RPMI7951 (cell line): Measurements from ENCODE around the gene EML1. TPM values are rescaled to one million over a fixed set of nuclear protein-coding genes. Genes with fewer than 3 reads are reported as not detected.

Source experiments
- DNase-seq: peaks from one replicate; pipeline ENCODE4 v3.0.0-alpha.2; 2012; ENCODE audit warnings: low read depth
- total RNA-seq: library from RNA; depleted of rRNA; stranded (reverse); fragments of >200 nt; shearing (Covaris generic); gene quantifications from 2 replicates; pipeline ENCODE4 v1.2.3, GENCODE V29; 2014

The EML1 gene
- total RNA-seq, 1 experiment from 2014 or later: 8.2 TPM

GRCh38 chr14:99824776-99825175 lies 31.6 kb downstream of the EML1 start:
- DNase-seq: no peak

- DNase-seq: no peak
Measured at GRCh38 chr14:99829450-99829849, 36.2 kb downstream of the EML1 start.

- DNase-seq: no peak
Measured at GRCh38 chr14:99831303-99831702, 38.1 kb downstream of the EML1 start.

- DNase-seq: no peak
Measured at GRCh38 chr14:99831903-99832685, 38.9 kb downstream of the EML1 start.

GRCh38 chr14:99837822-99838221 lies 44.6 kb downstream of the EML1 start:
- DNase-seq: no peak

DNA sequence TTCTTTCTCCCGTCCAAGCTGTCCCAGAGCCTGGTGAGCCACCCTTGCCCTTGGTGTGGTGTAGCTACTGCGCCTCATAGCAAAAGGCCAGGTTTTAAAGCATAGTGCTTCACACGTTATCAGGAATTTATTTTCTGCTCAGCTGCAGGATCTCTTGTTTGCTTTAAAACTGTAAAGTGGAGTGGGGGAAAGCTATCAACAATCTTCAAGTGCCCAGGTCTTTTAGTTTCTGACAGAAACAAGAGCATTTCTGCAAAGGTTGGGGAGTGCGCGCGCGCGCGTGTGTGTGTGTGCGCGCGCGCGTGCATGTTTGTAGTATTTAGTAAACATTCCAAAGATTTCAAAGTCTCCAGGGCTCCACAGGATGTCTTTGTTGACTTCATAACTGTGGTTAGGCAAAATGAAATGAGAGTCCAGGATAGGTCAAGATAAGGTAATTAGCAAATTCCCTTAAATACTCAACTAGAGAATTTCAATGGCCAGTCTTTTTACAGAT lies 45.5 kb downstream of the EML1 start:
- peak; percentile 4 for DNase-seq

DNA sequence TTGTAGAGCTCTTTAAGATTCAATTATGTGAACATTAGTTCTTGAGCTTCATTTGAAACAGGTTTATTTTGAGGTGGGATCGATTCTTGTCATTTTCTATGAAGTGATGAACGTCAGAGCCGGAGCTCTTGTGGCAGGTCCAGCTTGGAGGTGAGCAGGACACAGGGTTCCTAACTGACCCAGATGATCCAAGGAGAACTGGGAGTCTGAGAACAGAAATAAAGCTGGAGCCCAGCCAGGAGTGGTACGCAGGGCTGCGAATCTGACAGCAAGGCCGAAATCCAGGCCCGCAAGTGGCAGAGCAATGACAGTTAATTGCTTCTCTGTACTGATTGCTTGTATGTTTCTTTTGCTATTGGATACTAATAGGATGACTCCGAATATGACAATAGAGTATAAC lies 46.5 kb downstream of the EML1 start:
- no peak for DNase-seq

- no peak for DNase-seq
Measured at GRCh38 chr14:99840265-99840664, 47.1 kb downstream of the EML1 start.

DNA sequence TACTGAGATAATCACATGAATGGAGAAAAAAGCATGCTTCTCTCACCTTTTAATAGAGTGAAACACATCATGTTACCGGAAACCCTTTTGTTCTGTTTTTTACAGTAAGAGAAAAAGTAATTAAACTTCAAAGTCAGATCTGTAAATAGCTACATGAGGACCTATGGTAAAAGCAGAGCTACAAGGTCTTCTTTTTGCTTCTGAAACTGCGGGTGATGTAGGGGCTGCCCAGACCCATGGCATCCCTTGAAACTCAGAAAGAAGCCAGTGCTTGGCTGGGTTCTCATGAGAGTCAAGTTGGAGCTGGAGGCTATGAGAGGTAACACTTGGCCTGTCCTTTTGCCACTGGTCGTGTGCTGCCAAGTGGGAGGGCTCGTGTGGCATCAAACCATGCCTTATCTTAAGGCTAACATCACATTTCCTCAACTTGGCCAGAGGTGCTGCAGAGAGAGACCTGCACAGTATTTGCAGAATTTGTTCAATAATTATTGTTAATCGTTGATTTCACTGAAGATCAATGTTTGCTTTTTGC lies 47.6 kb downstream of the EML1 start:
- no peak for DNase-seq

DNA sequence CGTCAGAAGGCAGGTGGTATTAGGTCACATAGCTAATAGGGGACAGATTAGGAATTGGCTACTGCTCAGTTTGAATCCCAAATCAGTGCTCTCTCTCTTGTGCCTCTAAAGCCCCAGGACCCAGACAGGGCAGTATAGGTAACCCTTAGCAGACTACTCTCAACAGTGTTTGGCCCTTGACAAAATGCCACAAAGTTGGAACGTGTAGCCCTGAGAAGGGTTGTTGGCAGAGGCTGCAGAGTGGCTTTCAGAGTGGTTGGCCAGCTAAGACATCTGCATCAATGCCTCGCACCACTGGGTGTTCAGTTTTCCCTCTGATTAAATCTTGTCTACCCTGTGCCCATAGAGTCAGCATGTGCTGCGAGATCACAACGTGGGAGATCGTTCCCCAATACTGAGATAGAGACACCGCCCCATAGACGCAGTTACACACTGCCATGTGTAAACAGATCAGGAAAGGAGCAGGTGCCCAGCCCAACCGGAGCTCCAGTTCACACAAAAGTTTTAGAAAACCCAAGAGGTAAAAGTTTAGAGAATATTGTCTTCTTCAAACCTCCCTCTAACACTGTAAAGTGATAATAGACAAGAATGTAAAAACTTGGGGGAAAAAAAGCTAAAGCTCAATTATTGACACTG lies 48.3 kb downstream of the EML1 start:
- DNase-seq: no peak

GRCh38 chr14:99842141-99842540 lies 48.9 kb downstream of the EML1 start:
- DNase-seq: no peak

DNA sequence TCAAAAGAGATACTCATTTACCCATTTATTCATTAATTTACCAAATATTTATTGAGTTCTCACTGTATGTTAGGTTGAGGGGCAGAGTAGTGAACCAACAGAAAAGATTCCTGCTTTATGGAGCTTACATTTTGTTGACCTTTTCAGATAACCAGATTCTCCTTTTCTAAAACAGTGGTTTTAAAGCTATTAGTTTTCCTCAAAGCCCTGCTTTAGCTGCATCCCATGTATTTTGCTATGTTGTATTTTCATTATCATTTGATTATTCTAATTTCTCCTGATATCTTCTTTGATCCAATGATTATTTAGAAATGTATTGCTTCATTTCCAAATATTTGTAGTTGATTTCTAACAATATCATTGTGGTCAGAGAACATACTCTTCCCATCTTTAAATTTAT lies 53.6 kb downstream of the EML1 start:
- DNase-seq: no peak

GRCh38 chr14:99850709-99851108 lies 57.5 kb downstream of the EML1 start:
- no peak for DNase-seq

DNA sequence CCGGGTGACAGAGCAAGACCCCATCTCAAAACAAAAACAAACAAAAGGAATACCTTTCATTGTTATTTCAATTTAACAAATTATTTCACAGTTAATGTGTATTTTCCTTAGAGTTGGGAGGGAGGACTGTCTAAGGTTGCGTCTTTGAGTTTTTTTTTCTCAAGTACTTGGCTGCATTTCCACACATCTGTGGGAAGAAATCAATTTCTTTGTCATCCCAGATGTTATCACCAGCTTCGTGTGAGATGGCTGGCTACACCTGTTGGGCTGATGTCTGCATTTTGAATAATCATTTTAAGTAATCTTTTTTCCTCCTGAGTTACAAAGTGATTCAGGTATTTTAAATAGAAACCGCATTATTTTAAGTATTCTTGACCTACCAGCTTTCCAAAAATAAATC lies 59.4 kb downstream of the EML1 start:
- DNase-seq: no peak

DNA sequence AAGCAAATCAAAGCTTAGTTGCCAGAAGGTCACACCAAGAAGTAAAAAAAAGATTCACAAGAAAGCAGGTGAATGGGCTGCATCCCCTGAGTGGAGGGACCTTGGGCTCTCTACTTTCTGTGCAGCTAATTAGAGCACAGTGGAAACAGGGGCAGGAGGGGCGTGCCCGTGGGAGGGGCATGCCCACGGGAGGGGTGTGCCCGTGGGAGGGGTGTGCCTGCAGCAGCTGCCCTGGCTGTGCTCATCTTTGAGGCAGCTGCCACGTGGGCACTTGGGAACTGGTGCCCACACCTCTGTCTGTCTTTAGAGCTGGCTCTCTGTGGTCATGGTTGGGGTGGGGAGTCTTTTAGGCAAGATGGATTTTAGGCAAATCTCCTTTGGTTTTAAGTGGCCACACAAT lies 60.0 kb downstream of the EML1 start:
- DNase-seq: no peak

DNA sequence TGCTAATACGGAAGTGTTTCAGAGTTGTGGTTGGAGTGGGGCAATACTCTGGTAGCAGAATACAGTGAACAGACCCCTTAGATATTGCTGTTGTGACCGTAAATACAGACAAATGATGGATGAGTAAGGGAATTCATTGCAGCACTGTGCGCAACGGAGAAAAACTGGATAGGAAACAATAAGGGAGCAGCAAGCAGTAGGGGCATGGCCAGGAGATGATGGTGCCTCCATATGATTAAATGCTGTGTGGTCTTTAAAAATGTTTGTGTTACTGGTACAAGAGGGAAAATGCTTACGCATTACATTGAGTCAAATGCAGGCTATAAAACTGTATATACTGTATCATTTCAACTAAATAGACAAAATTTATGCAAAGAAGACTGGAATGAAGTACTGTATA lies 61.6 kb downstream of the EML1 start:
- no peak for DNase-seq

DNA sequence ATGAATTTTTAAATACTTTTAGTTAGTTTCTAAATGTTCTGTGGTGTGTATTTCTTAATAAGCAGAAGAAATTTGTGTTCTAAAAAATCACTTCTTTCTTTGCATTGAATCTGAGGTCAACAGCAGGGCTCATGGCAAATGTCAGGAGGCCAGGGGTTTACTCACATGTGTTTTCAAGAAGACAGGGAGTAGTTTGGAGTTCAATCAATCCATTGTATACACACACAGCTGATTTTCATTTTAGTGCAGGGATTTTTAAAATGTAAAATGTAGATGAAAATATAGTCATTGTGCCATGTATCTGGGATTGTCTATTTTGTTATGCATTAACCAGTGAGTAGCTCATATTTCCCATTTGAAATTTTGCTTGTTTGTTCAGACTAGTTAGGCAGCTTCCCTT lies 62.1 kb downstream of the EML1 start:
- DNase-seq: no peak

DNA sequence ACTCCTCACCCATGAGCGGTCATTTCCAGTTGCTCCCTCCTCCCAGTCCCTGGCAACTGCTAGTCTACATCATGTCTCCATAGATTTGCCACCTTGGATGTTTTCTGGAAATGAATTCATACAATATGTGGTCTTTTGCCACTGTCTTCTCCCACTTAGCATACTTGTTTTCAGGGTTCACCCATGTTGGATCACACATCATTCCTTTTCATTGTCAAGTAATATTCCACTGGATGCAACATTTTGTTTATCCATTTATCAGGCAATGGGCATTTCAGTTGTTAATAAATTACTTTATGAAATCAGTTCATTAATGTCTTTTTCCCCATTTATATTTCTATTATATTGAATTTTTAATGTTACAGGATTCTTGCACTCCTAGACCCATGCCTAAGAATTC lies 64.3 kb downstream of the EML1 start:
- DNase-seq: no peak

DNA sequence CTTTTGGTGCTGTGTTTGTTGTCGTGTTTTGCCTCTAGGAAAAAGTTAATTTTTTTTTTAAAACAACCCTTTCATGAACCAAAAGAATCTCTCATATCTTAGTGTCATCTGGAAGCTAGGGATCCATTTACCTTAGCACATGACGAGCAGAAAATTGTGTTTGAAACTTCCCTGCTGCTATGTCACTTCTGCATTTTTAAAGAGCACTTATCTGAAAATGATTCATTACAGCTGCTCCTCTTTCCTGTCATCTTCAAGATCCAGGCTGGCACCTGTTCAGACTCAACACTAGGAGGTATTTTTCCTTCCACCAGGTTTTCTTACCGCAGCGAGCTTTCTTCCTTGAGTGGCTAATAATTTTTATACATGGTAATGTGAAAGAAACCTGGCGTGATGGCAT lies 67.0 kb downstream of the EML1 start:
- DNase-seq: no peak

- peak; percentile 21 for DNase-seq
Measured at GRCh38 chr14:99862136-99862535, 68.9 kb downstream of the EML1 start.

- DNase-seq: no peak
Measured at GRCh38 chr14:99863059-99863458, 69.8 kb downstream of the EML1 start.

GRCh38 chr14:99865408-99865807 lies 72.2 kb downstream of the EML1 start:
- DNase-seq: no peak

GRCh38 chr14:99870617-99871016 lies 77.4 kb downstream of the EML1 start:
- no peak for DNase-seq
